H1 (cell line): ENCODE measurements around the gene ZNF48. TPM values are rescaled to one million over a fixed set of nuclear protein-coding genes. Genes with fewer than 3 reads are reported as not detected.

ENCODE experiments used
- CHD1 ChIP-seq: IDR thresholded peaks from 2 replicates; pipeline ENCODE4 v1.6.1; 2012; ENCODE audit warnings: low read depth, low read length, improper control_type of control experiment
- EZH2 ChIP-seq: fragments of 200-600 bp; sonication (generic); IDR thresholded peaks from 2 replicates; pipeline ENCODE4 v1.7.1; 2012; ENCODE audit warnings: low read depth, mild to moderate bottlenecking, moderate library complexity, low read length, inconsistent platforms; ENCODE audit not compliant: severe bottlenecking
- GTF2F1 ChIP-seq: IDR thresholded peaks from 2 replicates; pipeline ENCODE4 v1.6.1; 2012; ENCODE audit warnings: low read depth, low read length, improper control_type of control experiment, borderline replicate concordance
- HDAC2 ChIP-seq, 2 experiments: fragments of 300-600 bp in 1 of 2; sonication (generic) in 1 of 2; IDR thresholded peaks; 2 replicates each; pipeline ENCODE4 v1.6.1; 2011 to 2012; ENCODE audit warnings: low read depth in 2 of 2, low read length in 2 of 2, mild to moderate bottlenecking in 2 of 2, moderate library complexity in 2 of 2, borderline replicate concordance in 1 of 2, inconsistent platforms in 1 of 2
- KDM1A ChIP-seq: fragments of 200-600, 300-600 bp; sonication (generic); IDR thresholded peaks from 2 replicates; pipeline ENCODE4 v1.7.1; 2016; ENCODE audit warnings: mild to moderate bottlenecking, low read length, borderline replicate concordance
- MAFK ChIP-seq: IDR thresholded peaks from 2 replicates; pipeline ENCODE4 v1.6.1; 2012; ENCODE audit warnings: low read depth, mild to moderate bottlenecking, improper control_type of control experiment, low read length
- MAX ChIP-seq: IDR thresholded peaks from 2 replicates; pipeline ENCODE4 v1.6.1; 2012; ENCODE audit warnings: inconsistent platforms
- NRF1 ChIP-seq: IDR thresholded peaks from 2 replicates; pipeline ENCODE4 v1.6.1; 2011; ENCODE audit warnings: mild to moderate bottlenecking, low read depth, low read length, improper control_type of control experiment
- POLR2A ChIP-seq, 2 experiments: IDR thresholded peaks; 1 replicate in 1 of 2; 2 replicates in 1 of 2; pipeline ENCODE4 v1.6.1; 2011; ENCODE audit warnings: low read depth in 2 of 2, low read length in 2 of 2, mild to moderate bottlenecking in 2 of 2; ENCODE audit errors: control extremely low read depth in 1 of 2
- POU5F1 ChIP-seq: IDR thresholded peaks from 2 replicates; pipeline ENCODE4 v1.6.1; 2011; ENCODE audit warnings: low read depth, mild to moderate bottlenecking, low read length, moderate library complexity
- RBBP5 ChIP-seq: IDR thresholded peaks from 2 replicates; pipeline ENCODE4 v1.7.1; 2012; ENCODE audit warnings: low read depth, mild to moderate bottlenecking, inconsistent platforms, low read length, moderate library complexity, borderline replicate concordance
- SIN3A ChIP-seq, 2 experiments: IDR thresholded peaks in 1 of 2; conservative IDR thresholded peaks in 1 of 2; 2 replicates each; pipeline ENCODE4 v1.6.1; 2011 to 2012; ENCODE audit warnings: low read length in 2 of 2, improper control_type of control experiment in 1 of 2, low read depth in 1 of 2, mild to moderate bottlenecking in 1 of 2
- SUZ12 ChIP-seq: fragments of 200-600 bp; sonication (generic); IDR thresholded peaks from 2 replicates; pipeline ENCODE4 v1.6.1; 2012; ENCODE audit warnings: mild to moderate bottlenecking, inconsistent platforms, low read length, moderate library complexity, mixed read lengths
- TAF7 ChIP-seq: optimal IDR thresholded peaks from 2 replicates; pipeline ENCODE3; 2011; ENCODE audit warnings: low read depth, mild to moderate bottlenecking, inconsistent platforms, low read length, moderate library complexity, borderline replicate concordance
- TBP ChIP-seq: IDR thresholded peaks from 2 replicates; pipeline ENCODE4 v1.6.1; 2011; ENCODE audit warnings: low read depth, low read length, improper control_type of control experiment
- TEAD4 ChIP-seq: IDR thresholded peaks from 2 replicates; pipeline ENCODE4 v1.6.1; 2012; ENCODE audit warnings: low read depth, low read length, inconsistent platforms, mixed read lengths
- polyA plus RNA-seq, 7 experiments: library from polyadenylated mRNA; depleted of rRNA in 3 of 7; stranded (reverse) in 5 of 7; unstranded in 2 of 7; fragments of >200 nt in 5 of 7; fragments of 200-250 nt in 2 of 7; gene quantifications; 1 replicate in 5 of 7; 2 replicates in 1 of 7; 4 replicates in 1 of 7; pipeline versions ENCODE4 v1.2.1 to v1.2.3, GENCODE V29; 2011 to 2013; ENCODE audit warnings: missing spikeins in 2 of 7, mixed read lengths in 2 of 7
- total RNA-seq: library from RNA; stranded (reverse); fragmentation: NEBNext Ultra II Directional; extraction: Animal tissue kit (Norgen Biotek cat#: 25700); gene quantifications from 2 replicates; pipeline ENCODE4 v1.2.1, GENCODE V29; 2021
- TF ChIP-seq, protein P1 (sequence below), 3 experiments: IDR thresholded peaks; 1 replicate in 2 of 3; 2 replicates in 1 of 3; pipeline versions ENCODE4 v1.5.1 to v1.6.1; 2011; ENCODE audit warnings: low read length in 3 of 3, mild to moderate bottlenecking in 3 of 3, inconsistent platforms in 2 of 3, low read depth in 1 of 3, moderate library complexity in 1 of 3; ENCODE audit not compliant: insufficient read depth in 1 of 3; ENCODE audit errors: control extremely low read depth in 1 of 3
- TF ChIP-seq, protein P2 (sequence below): IDR thresholded peaks from 2 replicates; pipeline ENCODE4 v1.6.1; 2012; ENCODE audit warnings: low read length, inconsistent platforms

ZNF48 gene
- total and polyA plus RNA-seq, 2 of the 8 experiments (the other 6 are each of a cell fraction or from before 2014, with no cell fraction given), result 30.4 to 41.2 TPM

DNA sequence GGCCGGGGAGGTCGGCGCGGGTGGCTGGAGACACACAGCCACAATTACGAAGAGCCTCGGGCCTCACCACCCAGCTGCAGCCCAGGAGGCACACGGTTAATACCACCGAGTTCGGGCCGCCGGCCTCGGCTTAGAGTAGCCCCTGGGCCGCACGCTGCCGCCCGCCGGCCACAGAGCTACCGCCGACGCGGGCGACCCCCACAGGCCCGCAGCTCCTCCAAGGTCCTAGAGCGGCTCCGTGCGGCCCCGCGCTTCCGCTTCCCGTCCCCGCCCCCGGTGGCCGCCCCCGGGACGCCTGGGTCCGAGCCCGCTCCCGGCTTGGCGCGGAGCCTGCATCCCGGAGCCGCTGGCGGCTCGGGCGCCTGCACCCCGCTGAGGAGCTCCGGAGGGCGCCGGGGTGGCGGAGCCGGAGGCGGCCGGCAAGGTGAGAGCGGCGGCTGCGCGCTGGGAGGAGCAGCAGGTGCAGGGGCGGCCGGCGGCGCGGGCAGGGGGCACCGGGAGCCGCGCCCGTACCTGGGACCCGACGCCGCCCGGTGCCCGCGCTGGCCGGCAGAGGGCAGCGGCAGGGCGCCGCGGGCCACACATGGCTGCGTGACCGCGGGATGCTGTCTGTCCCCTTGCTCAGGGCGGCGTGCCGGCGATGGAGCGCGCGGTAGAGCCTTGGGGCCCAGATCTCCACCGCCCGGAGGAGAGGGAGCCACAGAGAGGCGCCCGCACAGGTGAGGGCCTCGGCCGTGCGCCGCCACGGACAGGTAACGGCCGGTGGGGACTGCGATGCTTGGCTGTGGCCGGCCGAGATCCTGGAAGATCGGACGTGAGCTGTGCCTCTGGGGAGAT, at the start of gene ZNF48 (continued):
- TF ChIP-seq MAX, result peak; percentile 84
- peak; percentile 52; the same call in 1 of the 2 replicates for TF ChIP-seq RBBP5
- 0 out of 2 replicates have a peak, but pooled peaks have one; percentile 1 for TF ChIP-seq NRF1
- TF ChIP-seq, protein P1, sequence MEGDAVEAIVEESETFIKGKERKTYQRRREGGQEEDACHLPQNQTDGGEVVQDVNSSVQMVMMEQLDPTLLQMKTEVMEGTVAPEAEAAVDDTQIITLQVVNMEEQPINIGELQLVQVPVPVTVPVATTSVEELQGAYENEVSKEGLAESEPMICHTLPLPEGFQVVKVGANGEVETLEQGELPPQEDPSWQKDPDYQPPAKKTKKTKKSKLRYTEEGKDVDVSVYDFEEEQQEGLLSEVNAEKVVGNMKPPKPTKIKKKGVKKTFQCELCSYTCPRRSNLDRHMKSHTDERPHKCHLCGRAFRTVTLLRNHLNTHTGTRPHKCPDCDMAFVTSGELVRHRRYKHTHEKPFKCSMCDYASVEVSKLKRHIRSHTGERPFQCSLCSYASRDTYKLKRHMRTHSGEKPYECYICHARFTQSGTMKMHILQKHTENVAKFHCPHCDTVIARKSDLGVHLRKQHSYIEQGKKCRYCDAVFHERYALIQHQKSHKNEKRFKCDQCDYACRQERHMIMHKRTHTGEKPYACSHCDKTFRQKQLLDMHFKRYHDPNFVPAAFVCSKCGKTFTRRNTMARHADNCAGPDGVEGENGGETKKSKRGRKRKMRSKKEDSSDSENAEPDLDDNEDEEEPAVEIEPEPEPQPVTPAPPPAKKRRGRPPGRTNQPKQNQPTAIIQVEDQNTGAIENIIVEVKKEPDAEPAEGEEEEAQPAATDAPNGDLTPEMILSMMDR (IDR thresholded peaks at IDR 0.05; ENCODE audit: control extremely low read depth in 1 of 3, insufficient read depth in 1 of 3, low read depth in 1 of 3, low read length in 3 of 3), result peak; percentile 43 to 69 (median 49)
- no peak for TF ChIP-seq POU5F1
- no peak for TF ChIP-seq GTF2F1
- no peak for TF ChIP-seq TAF7
- TF ChIP-seq, protein P2, sequence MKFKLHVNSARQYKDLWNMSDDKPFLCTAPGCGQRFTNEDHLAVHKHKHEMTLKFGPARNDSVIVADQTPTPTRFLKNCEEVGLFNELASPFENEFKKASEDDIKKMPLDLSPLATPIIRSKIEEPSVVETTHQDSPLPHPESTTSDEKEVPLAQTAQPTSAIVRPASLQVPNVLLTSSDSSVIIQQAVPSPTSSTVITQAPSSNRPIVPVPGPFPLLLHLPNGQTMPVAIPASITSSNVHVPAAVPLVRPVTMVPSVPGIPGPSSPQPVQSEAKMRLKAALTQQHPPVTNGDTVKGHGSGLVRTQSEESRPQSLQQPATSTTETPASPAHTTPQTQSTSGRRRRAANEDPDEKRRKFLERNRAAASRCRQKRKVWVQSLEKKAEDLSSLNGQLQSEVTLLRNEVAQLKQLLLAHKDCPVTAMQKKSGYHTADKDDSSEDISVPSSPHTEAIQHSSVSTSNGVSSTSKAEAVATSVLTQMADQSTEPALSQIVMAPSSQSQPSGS, result no peak
- no peak for TF ChIP-seq SUZ12
- TF ChIP-seq MAFK, result no peak
- no peak; a peak in 2 of 4 replicates for TF ChIP-seq HDAC2 (IDR thresholded peaks at IDR 0.05; ENCODE audit: borderline replicate concordance in 1 of 2, low read depth in 2 of 2, low read length in 2 of 2)
- peak in 1 of 2 experiments; percentile 73; a peak in 2 of 3 replicates for TF ChIP-seq POLR2A (IDR thresholded peaks at IDR 0.05; ENCODE audit: control extremely low read depth in 1 of 2, low read depth in 2 of 2, low read length in 2 of 2)
- peak; percentile 77 to 84; a peak in 3 of 4 replicates for TF ChIP-seq SIN3A (conservative IDR thresholded peaks at IDR 0.05 in 1 of 2, IDR thresholded peaks at IDR 0.05 in 1 of 2; ENCODE audit: low read depth in 1 of 2, low read length in 2 of 2)
- TF ChIP-seq KDM1A, result no peak
- no peak for TF ChIP-seq CHD1
- no peak for TF ChIP-seq TEAD4
- no peak for TF ChIP-seq EZH2
- TF ChIP-seq TBP, result peak; percentile 63
